Dedifferentiated amniotic fluid mesenchymal stem cell (primary cell): ENCODE measurements around the gene PHF1.
"Not testable (repeated sequence)": the region's sequence is repeated elsewhere in the genome, so short reads cannot be mapped to it uniquely, and the experiment has no call there.

ENCODE experiments used
- DNase-seq: peaks from one replicate; pipeline ENCODE4 v3.0.0-alpha.2; 2016; ENCODE audit errors: extremely low spot score

PHF1 gene

DNA sequence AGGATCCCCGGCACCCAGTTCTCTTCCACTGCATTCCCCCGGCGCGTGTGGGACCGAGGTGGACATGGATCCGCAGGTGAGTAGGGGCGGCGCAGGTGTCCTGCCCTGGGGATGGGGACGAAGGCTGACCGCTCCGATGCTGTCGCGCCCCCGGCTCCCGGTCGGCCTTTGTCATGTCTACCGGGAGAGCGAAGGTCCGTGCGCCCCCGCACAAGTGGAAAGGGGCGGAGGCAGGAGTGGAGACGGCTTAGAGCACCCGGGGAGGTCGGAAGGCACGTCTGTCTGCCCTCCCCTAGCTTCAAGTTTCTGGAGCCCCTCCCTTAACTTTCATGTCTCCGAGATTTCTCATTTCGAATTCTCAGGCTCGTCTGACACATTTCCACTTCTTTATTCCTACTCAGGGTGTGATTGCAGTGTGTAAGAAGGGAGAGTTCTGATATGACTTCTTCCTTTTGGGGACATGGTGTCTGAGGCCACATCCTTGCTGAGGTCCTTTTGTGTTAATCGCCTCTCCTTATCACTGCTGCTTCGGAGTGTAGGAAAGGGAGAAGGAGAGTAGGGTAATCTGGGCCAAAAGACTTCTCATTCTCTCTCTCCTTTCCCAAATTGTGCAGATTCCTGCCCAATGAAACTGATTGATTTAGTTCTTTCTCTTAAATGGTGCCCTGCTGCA, 18.8 kb upstream of the PHF1 start:
- no peak for DNase-seq

DNA sequence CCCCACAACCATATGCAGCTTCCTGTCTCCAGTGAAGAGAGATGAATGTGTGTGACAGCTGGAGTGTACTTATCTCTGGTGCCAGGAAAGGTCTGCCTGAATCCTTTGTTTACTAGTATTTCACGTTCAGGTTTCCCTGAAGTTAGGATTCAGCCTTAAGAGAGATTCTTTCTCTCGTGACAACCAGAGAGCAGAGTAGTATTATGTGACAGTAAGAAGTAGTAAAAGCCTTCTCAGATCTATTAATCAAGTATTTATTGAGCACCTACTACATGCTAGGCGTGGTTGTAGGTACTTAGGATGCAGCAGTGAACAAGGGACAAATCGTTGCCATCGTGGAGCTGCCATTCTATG, 18.2 kb upstream of the PHF1 start:
- DNase-seq, result no peak

DNA sequence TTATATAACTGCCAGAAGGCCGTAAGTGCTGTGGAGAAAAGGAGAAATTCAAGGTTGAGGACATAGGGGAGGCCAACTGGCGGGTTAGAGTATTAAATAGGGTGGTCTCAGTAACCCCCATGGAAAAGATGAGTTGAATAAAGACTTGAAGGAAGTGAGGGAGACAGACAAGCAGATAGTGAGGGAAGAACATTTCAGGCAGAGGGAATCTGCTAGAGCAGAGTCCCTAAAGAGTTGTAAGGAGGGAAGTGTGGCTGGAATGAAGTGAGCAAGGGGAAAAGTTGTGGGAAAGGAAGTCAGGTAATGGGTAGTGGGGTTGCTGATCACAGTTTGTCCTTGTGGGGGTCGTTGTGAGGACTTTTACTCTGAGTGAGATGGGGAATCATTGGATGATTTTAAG, 17.8 kb upstream of the PHF1 start:
- no peak for DNase-seq

DNA sequence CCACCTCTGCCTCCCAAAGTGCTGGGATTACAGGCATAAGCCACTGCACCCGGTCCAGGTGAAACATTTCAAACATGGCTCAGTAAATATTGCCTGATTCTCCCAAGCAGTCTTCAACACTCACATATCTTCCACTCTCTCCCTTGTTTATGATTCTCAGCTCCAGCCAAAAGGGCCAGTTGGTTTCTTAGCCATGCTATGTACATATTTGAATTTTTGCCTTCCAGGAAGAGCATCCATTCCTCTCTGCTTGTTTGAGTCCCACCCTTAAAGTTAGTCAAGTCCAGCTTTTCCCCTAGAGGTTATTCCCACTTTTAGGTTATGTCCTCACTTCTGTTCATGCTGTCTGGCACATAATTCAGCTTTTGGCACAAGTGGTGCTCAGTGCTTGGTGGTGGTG, 13.3 kb upstream of the PHF1 start:
- no peak for DNase-seq

DNA sequence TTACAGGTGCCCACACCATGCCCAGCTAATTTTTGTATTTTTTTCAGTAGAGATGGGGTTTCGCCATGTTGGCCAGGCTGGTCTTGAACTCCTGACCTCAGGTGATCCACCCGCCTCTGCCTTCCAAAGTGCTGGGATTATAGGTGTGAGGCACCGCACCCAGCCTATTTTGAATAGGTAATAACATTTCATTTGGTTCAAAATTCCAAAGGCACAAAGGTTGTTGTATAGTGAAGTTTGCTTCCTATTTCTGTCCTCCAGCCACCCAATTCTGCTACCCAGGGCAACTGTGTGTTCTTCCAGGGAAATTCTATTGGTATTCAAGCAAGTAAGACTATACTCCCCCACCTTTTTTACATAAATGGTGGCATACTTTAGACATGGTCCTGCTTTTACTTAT, 12.2 kb upstream of the PHF1 start:
- DNase-seq, result not testable (repeated sequence)

DNA sequence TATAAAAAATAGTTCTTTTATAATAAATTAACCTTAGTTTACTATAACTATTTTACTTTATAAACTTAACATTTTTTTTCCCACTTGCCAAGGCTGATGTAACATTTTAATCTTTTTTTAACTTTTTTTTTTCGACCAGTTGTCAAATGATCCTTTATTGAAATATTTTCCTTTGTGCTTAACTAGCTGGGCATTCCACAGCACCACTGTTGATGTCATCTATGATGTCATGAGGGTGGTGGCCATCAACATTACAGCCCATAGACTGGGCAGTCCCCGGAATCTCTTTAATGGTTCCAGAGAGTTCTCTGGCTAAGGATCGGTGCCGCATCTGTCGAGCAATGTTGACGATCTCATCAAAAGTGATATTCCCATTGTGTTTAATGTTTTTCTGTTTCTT, 10.9 kb upstream of the PHF1 start:
- DNase-seq, result not testable (repeated sequence)

DNA sequence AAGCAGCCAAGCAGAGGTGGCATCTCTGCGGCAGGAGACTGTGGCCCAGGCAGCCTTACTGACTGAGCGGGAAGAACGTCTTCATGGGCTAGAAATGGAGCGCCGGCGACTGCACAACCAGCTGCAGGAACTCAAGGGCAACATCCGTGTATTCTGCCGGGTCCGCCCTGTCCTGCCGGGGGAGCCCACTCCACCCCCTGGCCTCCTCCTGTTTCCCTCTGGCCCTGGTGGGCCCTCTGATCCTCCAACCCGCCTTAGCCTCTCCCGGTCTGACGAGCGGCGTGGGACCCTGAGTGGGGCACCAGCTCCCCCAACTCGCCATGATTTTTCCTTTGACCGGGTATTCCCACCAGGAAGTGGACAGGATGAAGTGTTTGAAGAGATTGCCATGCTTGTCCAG, 5.9 kb upstream of the PHF1 start:
- DNase-seq, result no peak

DNA sequence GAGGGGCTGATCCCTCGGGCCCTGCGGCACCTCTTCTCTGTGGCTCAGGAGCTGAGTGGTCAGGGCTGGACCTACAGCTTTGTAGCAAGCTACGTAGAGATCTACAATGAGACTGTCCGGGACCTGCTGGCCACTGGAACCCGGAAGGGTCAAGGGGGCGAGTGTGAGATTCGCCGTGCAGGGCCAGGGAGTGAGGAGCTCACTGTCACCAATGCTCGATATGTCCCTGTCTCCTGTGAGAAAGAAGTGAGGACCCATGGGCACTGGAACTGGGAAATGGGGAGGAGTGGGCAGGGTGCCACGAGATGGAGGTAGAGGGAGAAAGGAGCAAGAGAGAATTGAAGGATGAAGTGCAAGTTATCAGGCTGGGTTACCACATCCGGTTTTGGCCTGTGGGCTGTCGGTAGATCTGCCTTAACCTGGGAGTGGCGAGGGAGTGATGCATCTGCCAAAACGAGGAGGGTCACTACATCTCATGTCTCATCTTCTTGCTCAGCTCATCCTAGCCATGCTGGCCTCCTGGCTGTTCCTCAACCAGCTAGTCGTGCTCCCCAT, 5.4 kb upstream of the PHF1 start:
- no peak for DNase-seq

DNA sequence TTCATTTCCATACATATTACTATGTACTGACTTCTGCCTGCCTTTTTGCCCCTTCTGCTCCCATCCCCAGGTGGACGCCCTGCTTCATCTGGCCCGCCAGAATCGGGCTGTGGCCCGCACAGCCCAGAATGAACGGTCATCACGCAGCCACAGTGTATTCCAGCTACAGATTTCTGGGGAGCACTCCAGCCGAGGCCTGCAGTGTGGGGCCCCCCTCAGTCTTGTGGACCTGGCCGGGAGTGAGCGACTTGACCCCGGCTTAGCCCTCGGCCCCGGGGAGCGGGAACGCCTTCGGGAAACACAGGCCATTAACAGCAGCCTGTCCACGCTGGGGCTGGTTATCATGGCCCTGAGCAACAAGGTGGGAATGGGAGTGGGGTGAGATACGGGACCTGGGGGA, 4.7 kb upstream of the PHF1 start:
- DNase-seq, result no peak

DNA sequence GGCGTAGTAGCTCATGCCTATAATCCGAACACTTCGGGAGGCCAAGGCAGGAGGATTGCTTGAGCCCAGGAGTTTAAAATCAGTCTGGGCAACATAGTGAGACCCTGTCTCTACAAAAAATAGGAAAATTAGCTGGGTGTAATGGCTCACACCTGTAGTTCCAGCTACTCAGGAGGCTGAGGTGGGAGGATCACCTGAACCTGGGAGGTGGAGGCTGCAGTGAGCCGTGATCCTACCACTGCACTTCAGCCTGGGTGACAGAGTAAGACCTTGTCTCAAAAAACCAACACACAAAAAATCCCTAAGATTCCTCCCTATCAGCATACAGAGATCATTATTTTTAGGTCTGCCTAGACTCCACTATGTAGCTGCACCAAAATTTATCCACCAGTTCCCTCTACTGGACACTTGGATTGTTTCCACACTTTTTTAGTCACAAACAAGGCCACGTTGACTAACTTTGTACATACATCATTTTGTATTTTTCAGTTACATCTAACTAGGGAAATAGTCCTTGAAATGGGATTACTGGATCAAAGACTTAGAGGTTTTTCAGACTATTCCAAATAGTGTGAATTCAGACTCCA, 3.6 kb upstream of the PHF1 start:
- DNase-seq, result peak; percentile 62

DNA sequence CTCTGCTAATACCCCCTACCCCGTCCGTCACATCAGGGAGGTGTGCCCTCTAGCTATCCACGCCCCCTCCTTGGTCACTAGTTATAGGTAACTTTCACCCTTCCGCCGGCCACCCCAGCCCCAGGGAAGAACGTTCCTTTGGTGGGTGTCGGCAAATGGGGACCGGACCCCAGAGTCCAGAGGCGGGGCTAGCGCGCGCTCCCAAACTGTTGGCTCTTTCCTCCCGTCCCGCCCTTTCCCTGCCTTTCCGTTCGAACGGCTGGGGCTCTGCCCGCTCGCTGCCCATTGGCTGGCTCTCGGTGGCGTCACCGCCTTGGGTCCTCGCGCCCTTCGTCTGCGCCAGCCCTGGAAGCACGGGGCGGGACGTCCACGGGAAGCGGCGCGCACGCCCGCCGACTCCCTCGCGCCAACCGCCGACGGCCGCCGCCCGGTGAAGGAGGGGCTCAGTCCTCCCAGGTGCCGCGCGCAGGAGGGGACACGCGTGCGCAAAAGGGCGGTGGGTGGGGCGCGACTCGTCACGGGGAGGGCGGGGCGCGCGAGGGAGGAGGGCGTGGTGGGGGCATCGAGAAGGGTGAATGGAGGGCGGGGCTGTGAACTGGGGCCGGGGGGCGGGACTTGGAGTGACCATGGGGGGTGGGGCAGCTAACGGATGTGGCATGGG, 634 bp upstream of the PHF1 start:
- peak; percentile 95 for DNase-seq

DNA sequence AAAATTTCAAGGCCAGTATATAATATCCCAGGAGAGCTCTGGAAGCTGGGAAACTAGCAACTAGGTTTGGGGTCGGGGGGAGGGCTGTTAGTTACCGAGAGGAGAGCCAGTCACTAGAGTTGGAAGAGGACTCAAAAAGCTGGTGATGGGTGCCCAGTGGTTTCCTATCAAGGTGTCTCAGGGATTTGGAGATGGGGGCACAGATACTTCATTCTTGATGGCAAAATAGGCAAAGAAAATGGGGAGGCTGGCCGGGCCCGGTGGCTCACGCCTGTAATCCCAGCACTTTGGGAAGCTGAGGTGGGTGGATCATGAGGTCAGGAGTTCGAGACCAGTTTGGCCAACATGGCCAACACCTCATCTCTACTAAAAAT, 805 bp downstream of the PHF1 start:
- DNase-seq, result no peak

DNA sequence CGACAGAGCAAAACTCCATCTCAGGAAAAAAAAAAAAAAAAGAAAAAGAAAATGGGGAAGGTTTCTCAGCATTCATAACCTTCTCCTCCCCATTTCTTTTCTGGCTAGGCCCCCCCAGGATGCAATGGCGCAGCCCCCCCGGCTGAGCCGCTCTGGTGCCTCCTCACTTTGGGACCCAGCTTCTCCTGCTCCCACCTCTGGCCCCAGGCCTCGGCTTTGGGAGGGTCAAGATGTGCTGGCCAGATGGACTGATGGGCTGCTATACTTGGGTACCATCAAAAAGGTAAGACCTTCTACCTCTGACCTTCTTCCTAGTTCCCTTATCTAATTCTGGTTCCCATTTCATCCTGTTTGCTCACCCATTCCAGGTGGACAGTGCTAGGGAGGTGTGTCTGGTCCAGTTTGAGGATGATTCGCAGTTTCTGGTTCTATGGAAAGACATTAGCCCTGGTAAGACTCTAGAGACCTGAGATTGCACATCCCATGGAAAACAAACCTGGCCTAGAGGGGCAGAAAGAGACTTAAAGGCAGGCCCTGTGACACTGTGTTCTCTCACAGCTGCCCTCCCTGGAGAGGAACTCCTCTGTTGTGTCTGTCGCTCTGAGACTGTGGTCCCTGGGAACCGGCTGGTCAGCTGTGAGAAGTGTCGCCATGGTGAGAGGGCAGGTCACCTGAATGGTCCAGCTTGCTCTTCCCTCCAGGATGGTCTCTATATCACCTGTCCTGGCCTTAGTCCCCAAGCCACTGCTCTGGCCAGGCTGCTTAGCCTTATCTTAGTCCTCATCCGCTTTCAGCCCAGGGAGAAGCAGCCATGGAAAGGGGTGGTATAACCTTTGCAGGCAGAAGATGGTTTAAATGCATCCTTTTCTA, 1.6 kb downstream of the PHF1 start:
- DNase-seq, result no peak

DNA sequence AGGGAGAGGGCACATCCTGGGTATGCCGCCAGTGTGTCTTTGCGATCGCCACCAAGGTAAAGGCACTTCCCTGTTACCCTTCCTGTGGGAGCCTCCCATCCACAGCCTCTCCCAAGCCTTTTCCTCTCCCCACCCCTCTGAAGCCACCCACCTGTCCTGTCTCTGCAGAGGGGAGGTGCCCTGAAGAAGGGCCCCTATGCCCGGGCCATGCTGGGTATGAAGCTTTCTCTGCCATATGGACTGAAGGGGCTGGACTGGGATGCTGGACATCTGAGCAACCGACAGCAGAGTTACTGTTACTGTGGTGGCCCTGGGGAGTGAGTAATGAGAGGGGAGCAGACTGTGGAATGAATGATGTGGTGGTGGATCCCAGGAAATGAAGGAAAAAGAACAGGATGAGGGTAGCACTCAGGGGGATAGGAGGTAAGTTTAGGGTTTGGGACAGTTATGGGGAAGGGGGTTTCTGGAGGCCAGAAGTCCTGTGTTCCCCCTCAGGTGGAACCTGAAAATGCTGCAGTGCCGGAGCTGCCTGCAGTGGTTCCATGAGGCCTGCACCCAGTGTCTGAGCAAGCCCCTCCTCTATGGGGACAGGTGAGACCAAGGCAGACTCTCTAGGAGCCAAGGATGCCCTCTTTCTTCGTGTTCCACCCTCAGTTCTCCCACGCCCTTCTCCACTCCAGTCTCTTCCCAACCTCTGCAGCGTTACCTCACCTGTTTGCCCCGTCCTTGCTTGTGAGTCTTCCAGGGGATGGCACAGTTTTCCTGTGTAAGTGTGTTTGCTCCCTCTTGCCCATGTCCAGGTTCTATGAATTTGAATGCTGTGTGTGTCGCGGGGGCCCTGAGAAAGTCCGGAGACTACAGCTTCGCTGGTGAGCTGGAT, 2.7 kb downstream of the PHF1 start:
- no peak for DNase-seq

DNA sequence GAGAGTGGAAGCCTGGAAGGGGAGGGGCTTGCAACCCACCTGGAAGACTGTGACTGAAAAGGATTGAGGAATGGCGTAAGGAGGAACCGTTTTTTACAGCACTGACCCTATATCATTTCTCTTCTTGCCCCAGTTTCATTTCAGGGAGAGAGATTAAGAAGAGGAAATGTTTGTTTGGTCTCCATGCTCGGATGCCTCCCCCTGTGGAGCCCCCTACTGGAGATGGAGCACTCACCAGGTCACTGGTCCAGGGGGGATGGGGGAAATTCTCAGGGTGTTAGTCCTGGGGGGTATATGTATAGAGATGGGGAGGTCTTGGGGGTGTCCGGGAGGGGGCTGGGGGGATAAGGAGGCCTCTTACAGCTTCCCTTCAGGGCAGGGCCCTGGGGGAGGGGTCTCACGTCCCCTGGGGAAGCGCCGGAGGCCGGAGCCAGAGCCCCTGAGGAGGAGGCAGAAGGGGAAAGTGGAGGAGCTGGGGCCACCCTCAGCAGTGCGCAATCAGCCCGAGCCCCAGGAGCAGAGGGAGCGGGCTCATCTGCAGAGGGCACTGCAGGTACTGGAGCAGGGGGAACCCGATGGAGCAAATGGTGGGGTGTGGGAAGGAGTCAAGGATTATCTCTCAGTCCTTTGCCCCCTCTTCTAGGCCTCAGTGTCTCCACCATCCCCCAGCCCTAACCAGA, 3.9 kb downstream of the PHF1 start:
- DNase-seq, result no peak

DNA sequence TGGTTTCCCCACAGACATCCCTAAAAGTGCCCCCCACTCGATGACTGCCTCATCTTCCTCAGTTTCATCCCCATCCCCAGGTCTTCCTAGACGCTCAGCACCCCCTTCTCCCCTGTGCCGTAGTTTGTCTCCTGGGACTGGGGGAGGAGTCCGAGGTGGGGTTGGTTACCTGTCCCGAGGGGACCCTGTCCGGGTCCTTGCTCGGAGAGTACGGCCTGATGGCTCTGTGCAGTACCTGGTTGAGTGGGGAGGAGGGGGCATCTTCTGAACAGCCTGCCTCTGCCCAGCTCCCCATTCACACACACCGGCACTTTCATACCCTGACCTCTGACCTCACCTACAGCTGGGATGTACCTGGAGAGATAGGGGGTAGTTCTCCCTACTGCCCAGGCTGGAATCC, 5.0 kb downstream of the PHF1 start:
- DNase-seq, result no peak

DNA sequence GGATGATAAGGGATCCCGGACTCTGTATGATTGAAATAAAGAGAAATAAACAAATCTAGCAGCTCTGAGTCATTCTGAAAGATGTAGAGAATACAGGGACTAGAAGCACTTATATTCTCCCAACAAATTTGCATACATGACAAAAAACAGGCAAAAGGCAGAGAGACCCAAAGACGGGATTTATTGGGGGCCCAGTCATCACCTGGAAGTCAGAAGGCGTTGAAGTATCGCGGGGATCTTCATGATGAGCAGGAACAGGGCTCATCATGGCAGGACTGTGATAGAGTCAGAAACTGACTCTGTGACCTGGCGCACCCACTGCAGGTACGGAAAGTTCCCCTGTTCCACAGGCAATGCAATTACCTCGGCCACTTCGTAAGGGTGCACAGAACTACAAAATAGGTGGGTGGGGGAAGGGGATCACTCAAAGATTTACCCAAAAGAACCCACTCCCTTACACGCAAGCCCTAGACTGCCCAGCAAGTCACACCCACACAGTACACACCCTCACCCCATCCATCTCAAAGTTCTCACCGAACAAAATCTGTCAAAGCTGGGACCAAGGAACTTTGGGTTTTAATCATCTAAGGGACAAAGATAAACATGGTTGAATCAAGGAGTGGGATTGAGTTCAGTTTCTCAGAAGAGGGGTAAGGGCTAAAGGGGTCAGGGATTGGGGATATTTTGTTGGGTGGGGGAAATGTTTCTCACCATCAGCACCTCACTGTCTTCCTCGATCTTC, 5.7 kb downstream of the PHF1 start:
- DNase-seq, result no peak

DNA sequence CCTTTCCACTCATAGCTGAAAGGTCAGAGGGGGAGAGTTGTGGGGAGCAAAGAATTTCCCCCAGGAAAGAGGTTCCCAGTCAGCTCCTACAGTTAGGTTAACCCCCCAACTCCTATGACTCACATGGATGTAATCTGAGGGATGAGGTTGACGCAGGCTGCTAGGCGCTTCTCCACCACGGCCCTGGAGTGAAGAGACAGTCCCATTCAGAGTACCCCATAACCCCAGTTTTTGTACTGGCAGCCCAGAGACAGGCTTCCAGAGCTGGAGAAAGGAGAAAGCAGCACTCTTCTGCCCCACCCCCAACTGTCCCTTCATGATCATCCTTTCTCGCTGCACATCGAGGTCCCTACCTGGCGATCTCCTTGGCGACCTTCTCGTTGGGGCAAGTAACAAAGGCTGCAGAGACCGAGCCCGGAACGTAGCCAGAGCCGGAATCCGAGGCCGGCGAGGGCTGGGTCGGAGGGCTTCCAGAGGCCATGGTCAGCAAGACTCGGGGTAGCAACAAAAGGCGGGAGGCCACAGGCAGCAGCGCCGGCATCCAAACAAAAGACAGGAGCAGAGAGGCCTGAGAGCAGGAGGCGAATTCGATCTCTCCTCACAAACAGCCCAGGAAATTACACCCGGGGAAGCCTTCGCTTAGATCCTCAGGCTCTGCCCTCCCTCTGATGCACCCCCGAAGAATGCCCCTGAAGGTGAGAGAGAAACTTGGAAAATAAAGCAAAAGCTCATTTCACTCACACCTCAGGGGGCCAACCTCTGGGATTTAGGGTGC, 6.5 kb downstream of the PHF1 start:
- peak; percentile 66 for DNase-seq
